OCI-LY3 (cell line): ENCODE data around the gene MAZ.
A peak's percentile ranks its signal among the peaks of the same experiment; 100 is the strongest.

Experiments used
- H2AFZ ChIP-seq: fragments of 200-600, 300-600 bp; shearing (Covaris generic); 2 replicates; pipeline ENCODE4 v1.6.0; 2014; ENCODE audit warnings: antibody characterized with exemption, low read depth, low read length
- H3K27ac ChIP-seq: fragments of 200-600, 300-600 bp; sonication (generic); 2 replicates; pipeline ENCODE4 v1.5.1; 2014; ENCODE audit warnings: mild to moderate bottlenecking, low read length, moderate library complexity, mixed read lengths
- H3K27me3 ChIP-seq: fragments of 200-600, 300-600 bp; sonication (generic); 2 replicates; pipeline ENCODE4 v1.6.1; 2014; ENCODE audit warnings: low read depth, low read length, mixed read lengths
- H3K36me3 ChIP-seq: fragments of 200-600, 300-600 bp; sonication (generic); replicated peaks from 2 replicates; pipeline ENCODE3; 2014; ENCODE audit warnings: low read depth, low read length, mixed read lengths
- H3K4me1 ChIP-seq: fragments of 300-600, 200-600 bp; sonication (generic); 2 replicates; pipeline ENCODE4 v1.6.1; 2014; ENCODE audit warnings: low read length, mixed read lengths
- H3K4me2 ChIP-seq: fragments of 200-600, 300-600 bp; sonication (generic); 2 replicates; pipeline ENCODE4 v1.6.1; 2014; ENCODE audit warnings: low read length, mixed read lengths
- H3K4me3 ChIP-seq: fragments of 300-600, 200-600 bp; sonication (generic); 2 replicates; pipeline ENCODE4 v1.5.1; 2014; ENCODE audit warnings: antibody characterized with exemption, mild to moderate bottlenecking, low read length, moderate library complexity
- H3K79me2 ChIP-seq: fragments of 300-600, 200-600 bp; shearing (Covaris generic); 2 replicates; pipeline ENCODE4 v1.6.1; 2014; ENCODE audit warnings: mild to moderate bottlenecking, low read length, mixed read lengths
- H3K9ac ChIP-seq: fragments of 300-600, 200-600 bp; shearing (Covaris generic); 2 replicates; pipeline ENCODE4 v1.6.0; 2014; ENCODE audit warnings: mild to moderate bottlenecking, low read length, moderate library complexity
- H3K9me3 ChIP-seq: fragments of 200-600, 300-600 bp; shearing (Covaris generic); 2 replicates; pipeline ENCODE4 v1.6.1; 2014; ENCODE audit warnings: low read length, mixed read lengths; ENCODE audit not compliant: insufficient read depth
- H4K20me1 ChIP-seq: fragments of 200-600, 300-600 bp; sonication (generic); 2 replicates; pipeline ENCODE4 v1.6.1; 2016; ENCODE audit warnings: low read length, mixed read lengths; ENCODE audit not compliant: insufficient read depth
- CTCF ChIP-seq: fragments of 200-600, 300-600 bp; sonication (generic); IDR thresholded peaks from 2 replicates; pipeline ENCODE4 v1.5.1; 2014; ENCODE audit warnings: antibody characterized with exemption, low read length, low read depth
- EZH2phosphoT487 ChIP-seq: fragments of 200-600 bp; shearing (Covaris generic); IDR thresholded peaks from 2 replicates; pipeline ENCODE4 v1.6.1; 2018; ENCODE audit warnings: antibody characterized with exemption, mixed run types, low read depth

MAZ gene

DNA sequence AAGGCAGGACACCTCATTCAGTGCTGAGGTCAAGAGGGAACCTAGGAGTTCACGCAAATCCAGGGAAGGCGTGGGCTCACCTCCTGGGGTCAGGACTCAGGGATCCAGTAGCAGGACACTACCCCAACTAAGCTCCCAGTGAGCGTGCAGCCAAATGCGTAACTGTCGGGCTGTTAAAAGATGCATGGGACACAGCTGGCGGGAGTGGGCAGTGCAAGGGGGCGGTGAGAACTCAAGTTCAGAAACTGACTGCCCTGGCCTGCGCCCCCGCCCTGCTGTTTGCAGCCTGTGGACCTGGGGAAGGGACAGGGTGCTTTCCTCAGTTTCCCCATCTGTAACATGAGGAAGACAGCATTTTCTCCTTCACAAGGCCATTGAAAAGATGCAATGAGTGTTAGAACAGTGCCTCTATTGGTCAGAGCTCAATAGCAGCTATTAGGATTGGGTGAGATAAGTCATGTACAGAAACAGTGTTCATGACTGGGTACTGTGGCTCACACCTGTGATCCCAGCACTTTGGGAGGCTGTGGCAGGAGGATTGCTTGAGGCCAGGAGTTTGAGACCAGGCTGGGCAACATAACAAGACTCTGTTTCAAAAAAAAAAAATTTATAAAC, 36.5 kb downstream of the MAZ start:
- Histone ChIP-seq H3K79me2 (no peaks in the 10 kb centered on the region), H3K36me3 (no peaks in the 10 kb centered on the region), H4K20me1 (no peaks in the 10 kb centered on the region), H3K27me3 (no peaks in the 10 kb centered on the region), H3K9ac (no peak overlapping the region), H2AFZ (no peak overlapping the region), H3K4me2 (no peak overlapping the region), H3K4me3 (no peak overlapping the region), H3K9me3 (no peaks in the 10 kb centered on the region), H3K27ac (no peak overlapping the region), H3K4me1 (no peaks in the 10 kb centered on the region)
- TF ChIP-seq CTCF, result 0 out of 2 replicates have a peak, but pooled peaks have one; percentile 15
- TF ChIP-seq EZH2phosphoT487, result no peak

- H3K9me3 ChIP-seq, result no peaks in the 10 kb centered on the region
- H3K36me3 ChIP-seq, result no peaks in the 10 kb centered on the region
- no peaks in the 10 kb centered on the region for H3K79me2 ChIP-seq
- TF ChIP-seq CTCF, result no peak
- TF ChIP-seq EZH2phosphoT487, result no peak
- H3K4me3 ChIP-seq, result no peak overlapping the region
- no peak overlapping the region for H3K9ac ChIP-seq
- H4K20me1 ChIP-seq, result no peaks in the 10 kb centered on the region
- H2AFZ ChIP-seq, result no peak overlapping the region
- H3K27me3 ChIP-seq, result no peaks in the 10 kb centered on the region
- no peaks in the 10 kb centered on the region for H3K4me1 ChIP-seq
- H3K27ac ChIP-seq, result no peak overlapping the region
- H3K4me2 ChIP-seq, result no peak overlapping the region
These were observed 37.6 kb downstream of the MAZ start for GRCh38 chr16:29843931-29844330.

GRCh38 chr16:29844575-29845331, 38.4 kb downstream of the MAZ start:
- no peak overlapping the region for H3K9ac ChIP-seq
- no peaks in the 10 kb centered on the region for H3K4me1 ChIP-seq
- no peaks in the 10 kb centered on the region for H4K20me1 ChIP-seq
- H3K4me3 ChIP-seq, result no peak overlapping the region
- no peaks in the 10 kb centered on the region for H3K27me3 ChIP-seq
- no peak overlapping the region for H2AFZ ChIP-seq
- TF ChIP-seq EZH2phosphoT487 (no peak), CTCF (no peak)
- H3K36me3 ChIP-seq, result no peaks in the 10 kb centered on the region
- no peaks in the 10 kb centered on the region for H3K79me2 ChIP-seq
- H3K9me3 ChIP-seq, result no peaks in the 10 kb centered on the region
- H3K27ac ChIP-seq, result no peak overlapping the region
- H3K4me2 ChIP-seq, result no peak overlapping the region

GRCh38 chr16:29845656-29846055, 39.3 kb downstream of the MAZ start:
- Histone ChIP-seq H3K27me3 (no peaks in the 10 kb centered on the region), H3K27ac (no peak overlapping the region), H3K4me3 (no peak overlapping the region), H3K4me1 (no peaks in the 10 kb centered on the region), H2AFZ (no peak overlapping the region), H3K36me3 (no peaks in the 10 kb centered on the region), H3K4me2 (no peak overlapping the region), H3K9me3 (no peaks in the 10 kb centered on the region), H3K79me2 (no peaks in the 10 kb centered on the region), H3K9ac (no peak overlapping the region), H4K20me1 (no peaks in the 10 kb centered on the region)
- TF ChIP-seq CTCF, result no peak
- no peak for TF ChIP-seq EZH2phosphoT487
